NT2/D1 (cell line): ENCODE data around the gene PTX3.

Experiments used
- YY1 ChIP-seq: IDR thresholded peaks from 2 replicates; pipeline ENCODE4 v1.6.1; 2011; ENCODE audit not compliant: insufficient read length, insufficient read depth
- ZNF274 ChIP-seq: IDR thresholded peaks from 2 replicates; pipeline ENCODE4 v1.6.1; 2011; ENCODE audit warnings: mild to moderate bottlenecking, low read depth, low read length

- no peak for TF ChIP-seq ZNF274
- TF ChIP-seq YY1 = no peak
Observed at GRCh38 chr3:157409516-157409915, 27.1 kb upstream of the PTX3 start.
